HT1080 (cell line): ENCODE results near the gene HOXD12. TPM values are rescaled to one million over a fixed set of nuclear protein-coding genes. Genes with fewer than 3 reads are reported as not detected.

Experiments used
- DNase-seq: peaks from one replicate; pipeline ENCODE4 v3.0.0-alpha.2; 2015; ENCODE audit warnings: low read depth
- total RNA-seq: library from RNA; depleted of rRNA; stranded (reverse); fragments of >200 nt; shearing (Covaris generic); gene quantifications from 2 replicates; pipeline ENCODE4 v1.2.3, GENCODE V29; 2014

Gene HOXD12
- total RNA-seq, 1 experiment from 2014 or later: not detected

DNA sequence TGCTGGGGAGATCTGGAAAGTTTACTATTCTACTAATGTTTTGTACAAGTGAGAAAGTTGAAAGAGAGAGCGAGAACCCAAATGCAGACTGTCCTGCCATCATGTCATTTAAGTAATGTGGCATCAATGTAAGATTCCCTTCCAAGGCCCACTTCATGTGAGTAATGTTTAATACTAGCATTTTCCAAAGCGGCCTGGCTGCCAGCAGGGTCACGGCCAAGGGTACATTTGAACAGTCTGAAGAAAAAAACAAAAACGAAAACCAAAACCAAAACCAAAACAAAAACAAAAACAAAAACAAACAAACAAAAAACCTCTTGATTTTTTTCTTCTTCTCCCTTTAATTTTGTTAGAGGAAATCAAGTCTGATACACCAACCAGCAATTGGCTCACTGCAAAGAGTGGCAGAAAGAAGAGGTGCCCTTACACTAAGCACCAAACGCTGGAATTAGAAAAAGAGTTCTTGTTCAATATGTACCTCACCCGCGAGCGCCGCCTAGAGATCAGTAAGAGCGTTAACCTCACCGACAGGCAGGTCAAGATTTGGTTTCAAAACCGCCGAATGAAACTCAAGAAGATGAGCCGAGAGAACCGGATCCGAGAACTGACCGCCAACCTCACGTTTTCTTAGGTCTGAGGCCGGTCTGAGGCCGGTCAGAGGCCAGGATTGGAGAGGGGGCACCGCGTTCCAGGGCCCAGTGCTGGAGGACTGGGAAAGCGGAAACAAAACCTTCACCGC is 19.2 kb downstream of the HOXD12 start:
- no peak for DNase-seq

DNA sequence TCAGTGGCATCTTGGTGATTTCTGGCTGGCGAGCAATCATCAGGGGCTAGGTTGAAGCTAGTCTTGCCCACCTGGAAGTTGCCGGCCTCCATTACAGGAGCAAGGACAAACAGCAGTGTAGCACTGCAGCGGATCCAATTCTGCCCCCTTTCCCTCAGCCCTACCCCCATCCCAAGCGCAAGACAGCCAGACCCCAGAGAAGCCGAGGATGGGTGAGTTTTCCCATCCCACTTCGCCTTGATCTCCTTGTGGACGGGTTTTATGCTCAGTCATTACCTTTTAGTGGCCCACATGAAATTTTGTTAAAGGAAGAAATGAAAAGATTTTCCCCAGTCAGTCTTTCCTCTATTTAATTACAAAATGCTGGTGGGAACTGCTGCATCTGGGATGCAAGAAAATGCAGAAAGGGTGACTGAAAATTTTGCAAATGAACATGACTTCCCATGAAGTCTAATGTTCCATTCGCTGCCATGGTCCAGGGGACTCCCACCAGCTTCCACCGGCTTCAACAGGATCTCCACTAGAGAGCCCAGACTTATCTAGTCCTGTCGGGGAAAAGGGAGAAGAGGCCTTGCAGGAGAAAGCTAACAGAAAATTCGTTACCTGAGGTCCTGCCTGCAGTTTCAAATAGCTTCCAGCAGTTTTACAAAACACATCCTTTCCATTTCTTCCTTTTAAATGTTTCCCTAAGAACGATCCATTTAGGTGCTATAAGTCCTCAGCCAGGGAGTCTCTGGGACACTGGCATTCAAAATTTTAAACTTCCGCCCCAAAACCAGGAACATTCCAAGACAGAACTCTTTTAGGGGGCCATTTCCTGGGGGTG is 21.0 kb downstream of the HOXD12 start:
- DNase-seq: no peak

DNA sequence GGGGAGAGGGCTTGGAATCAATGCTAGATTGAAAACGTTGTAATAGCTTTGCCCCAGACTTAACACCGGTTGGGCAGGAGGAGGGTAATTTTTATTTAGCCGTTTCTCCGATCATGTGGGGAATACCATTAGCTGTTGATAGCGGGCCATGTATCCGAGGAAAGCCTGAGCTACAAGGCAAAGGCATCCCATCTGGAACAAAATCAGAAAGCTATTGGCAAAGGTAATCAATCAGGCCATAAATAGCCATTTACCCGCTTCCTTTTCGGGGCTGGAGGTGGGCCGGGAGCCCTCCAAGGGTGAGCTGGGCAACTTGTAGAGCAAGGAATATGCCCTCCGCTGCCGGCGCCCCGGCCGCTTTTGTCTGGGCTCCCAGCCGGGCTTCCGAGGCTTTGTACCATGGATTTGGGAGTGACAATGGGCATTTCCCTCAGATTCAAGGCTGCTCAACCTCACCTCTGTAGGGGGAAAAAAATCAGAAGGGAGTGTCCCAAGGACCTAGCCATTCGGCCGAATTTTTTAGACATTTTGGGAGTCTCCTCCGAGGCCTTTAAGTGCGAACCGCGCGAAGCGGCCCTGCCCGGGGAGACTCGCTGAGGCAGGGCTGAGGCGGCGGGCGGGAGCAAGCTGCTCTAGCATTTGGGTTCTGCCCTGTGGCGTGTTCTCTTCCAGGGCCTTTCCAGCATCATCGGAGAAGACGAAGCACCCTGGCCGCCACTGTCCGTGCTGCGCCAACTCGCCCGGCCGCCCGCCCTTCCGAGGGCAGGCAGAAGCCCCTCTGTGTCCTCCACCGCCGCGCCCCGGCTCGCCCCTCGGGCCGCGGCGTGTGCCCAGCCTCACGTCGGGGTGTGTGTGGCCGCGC is 21.8 kb downstream of the HOXD12 start:
- DNase-seq: no peak

DNA sequence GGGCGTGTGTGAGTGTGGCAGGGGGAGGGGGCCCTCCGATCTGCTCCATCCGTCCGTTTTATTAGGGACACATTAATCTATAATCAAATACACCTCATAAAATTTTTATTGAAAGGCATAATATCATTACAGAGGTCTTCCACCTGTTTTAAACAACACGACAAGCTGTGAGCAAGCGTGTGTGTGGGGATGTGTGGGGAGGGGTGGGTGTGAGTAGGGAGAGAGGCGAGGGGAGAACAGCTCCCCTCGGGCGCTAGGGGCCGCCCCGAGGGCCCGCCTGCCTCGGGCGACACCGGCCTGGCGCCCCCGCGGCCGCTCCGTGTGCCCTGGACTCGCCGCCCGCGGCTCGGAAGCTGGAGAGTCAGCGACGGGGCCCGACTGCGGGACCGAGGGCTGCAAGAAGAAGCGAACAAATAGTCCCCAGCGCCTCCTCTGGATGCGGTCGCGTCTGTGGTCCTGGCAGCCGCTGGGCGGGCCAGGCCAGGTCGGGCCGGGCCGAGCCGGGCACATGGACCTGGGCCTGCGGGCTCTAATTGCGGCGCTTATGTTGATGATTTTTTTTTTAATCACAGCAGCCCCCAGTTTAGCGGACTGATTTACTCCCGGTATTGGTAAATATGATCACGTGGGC is 22.6 kb downstream of the HOXD12 start:
- no peak for DNase-seq

DNA sequence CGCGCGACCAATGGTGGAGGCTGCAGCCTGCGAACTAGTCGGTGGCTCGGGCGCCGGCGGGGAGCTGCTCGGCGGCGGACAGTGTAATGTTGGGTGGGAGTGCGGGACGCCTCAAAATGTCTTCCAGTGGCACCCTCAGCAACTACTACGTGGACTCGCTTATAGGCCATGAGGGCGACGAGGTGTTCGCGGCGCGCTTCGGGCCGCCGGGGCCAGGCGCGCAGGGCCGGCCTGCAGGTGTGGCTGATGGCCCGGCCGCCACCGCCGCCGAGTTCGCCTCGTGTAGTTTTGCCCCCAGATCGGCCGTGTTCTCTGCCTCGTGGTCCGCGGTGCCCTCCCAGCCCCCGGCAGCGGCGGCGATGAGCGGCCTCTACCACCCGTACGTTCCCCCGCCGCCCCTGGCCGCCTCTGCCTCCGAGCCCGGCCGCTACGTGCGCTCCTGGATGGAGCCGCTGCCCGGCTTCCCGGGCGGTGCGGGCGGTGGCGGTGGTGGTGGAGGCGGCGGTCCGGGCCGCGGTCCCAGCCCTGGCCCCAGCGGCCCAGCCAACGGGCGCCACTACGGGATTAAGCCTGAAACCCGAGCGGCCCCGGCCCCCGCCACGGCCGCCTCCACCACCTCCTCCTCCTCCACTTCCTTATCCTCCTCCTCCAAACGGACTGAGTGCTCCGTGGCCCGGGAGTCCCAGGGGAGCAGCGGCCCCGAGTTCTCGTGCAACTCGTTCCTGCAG is 23.3 kb downstream of the HOXD12 start, which contains the start of gene HOXD9:
Gene HOXD9 (plus strand): TSS at position 37 of the 728 bp plus-strand sequence. CDS start 50 bp downstream, at position 87.
- no peak for DNase-seq

DNA sequence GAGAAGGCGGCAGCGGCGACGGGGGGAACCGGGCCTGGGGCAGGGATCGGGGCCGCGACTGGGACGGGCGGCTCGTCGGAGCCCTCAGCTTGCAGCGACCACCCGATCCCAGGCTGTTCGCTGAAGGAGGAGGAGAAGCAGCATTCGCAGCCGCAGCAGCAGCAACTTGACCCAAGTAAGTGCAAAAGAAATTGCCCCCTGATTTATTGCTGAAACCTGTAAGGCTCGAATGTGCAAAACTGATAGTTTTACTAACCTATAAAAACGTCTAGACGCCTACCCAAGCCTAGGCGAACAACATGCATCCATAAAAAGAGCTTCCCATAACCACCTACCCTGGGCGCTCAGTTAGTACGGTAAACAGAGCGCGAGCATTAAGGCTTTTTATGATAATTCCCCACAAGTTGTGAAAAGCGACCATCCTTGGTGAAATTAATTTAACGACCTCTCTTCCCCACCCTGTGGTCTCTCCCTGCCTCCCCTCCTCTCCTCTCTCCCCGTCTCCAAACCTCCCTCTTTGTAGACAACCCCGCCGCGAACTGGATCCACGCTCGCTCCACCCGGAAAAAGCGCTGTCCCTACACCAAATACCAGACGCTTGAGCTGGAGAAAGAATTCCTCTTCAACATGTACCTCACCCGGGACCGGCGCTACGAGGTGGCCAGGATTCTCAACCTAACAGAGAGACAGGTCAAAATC is 24.0 kb downstream of the HOXD12 start:
- no peak for DNase-seq

DNA sequence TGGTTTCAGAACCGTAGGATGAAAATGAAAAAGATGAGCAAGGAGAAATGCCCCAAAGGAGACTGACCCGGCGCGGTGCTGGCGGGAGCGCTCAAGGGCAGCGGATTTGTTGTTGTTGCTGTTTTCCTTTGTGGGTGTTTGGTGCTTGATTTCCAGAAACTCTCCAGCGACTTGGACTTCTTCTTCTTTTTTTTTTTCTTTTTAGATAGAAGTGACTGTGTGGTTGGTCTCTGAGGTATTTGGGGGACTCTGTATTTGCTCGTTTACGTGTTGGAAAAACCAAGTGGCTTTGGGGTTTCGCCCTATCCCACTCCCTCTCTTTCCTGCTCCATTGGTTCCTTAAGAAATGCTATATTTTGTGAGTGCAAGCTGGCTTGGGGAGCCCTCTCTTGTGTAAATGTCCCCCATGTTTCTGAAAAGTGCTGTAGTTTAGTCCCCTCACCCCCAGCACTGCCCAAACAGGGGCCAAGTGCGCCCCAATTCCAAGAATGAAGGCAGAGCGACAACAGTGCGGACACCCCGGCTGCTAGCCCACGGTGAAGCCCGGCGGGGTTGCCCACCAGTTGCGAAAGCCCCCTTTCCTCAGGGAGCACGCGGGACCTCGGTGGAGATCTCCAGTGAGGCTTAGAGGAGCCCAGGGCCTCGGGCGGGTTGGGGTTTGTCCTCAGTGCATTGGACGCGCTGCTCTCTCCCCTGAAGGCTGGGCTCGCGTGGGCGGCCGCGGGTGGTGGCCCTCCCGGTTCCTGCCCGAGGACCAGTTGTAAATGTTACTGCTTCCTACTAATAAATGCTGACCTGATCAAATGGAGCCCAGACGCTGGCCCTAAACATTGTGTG is 24.7 kb downstream of the HOXD12 start:
- DNase-seq: no peak

DNA sequence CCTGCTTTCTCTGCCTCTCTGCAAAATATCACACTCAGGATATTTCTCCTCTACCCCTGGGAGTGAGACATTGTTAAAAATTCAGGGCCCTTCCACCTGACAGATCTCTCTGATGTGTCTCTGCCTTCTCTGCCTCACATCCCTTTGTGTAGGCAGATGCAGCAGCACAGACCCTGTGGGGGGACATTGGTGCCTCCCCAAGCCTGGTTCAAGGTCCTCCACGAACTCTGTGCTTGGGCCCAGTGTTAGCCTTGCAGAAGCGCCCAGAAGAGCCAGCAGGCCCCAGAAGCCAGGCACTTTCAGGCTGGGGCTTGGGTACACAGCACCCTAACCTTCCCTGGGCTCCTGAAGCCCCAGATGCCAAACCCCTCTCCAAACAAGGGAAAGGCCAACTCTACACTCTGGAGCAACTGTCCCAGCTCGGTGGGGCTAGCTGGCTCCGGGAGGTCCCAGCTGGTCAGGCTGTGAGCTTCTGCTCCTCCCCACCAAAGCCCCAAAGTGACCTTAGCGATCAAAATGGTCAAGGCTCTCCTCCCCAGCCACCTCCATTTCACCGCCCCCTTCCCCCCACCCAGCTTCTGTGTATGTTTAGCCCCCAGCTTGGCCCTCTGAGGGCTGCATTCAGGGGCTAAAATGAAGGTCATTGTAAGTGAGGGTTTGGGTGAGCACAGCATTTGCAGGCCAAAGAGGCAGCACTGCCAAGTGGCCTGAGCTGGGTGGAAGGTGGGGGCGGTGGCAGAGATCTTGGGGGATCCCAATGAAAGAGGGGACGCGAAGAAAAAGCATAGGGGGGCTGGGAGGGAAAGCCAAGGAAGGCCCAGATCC is 25.6 kb downstream of the HOXD12 start:
- no peak for DNase-seq

DNA sequence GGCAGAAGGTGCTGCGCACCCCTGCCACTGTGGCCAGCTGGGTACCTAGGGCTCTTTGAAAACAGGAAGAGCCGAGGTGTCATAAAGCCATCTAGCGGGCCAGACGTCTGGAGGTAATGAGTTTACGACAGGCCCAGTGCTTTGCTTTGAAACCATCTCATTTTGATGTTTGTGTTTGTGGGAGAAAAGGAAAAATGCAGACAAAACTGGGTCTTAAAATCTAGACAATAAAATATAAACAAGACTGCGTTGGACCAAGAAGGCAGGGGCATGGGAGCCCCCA is 26.1 kb downstream of the HOXD12 start:
- no peak for DNase-seq

DNA sequence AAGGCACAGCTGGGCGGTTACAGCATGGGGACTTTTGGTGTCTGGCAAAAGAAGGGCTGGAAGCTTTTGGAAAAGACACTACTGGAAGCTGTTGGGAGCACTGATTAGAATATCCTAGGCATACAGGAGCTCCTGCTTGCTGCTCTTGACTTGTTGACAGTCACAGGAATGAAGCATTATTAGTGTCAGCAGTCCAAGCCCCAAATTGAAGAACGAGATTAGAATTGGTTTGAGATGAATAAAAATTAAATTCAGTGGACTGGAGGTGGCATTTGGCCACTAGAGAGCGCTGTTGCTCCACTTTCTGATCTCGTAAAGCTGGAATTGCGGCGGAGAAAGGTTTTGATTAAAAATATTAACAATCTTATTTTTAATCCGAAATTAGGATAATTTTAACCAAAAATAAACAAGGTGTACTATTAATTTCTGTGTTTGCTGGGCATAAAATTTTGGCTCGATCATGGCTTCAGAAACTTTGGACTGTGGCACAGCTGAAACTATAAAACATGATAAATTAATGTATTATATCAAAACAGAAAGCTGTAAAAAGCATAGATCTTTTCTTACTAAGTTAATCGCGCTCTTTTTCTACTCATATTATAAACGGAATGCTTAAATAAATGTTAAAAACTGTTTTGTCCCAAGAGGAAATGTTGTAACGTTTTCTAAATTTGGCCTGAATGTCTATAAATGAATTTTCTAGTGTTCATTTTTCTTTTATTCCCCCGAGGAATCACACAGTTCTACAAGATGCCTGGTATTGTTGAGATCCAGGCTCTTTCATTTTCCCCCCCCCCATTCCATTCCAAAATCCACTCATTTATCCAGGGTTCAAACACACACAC is 27.6 kb downstream of the HOXD12 start:
- peak; percentile 37 for DNase-seq

DNA sequence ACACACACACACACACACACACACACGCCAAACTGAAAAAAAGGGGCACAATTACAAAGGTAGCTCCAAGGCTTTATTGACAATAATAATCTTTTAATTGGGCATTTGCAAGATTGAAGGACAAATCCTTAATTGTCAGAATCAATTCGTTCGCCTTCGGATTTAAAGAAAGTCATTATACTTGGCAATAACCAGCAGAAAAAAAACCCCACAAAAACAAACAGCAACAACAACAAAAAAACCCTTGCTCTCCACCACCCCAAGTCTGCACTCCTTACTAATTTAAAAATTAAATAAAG is 28.1 kb downstream of the HOXD12 start:
- DNase-seq: no peak

DNA sequence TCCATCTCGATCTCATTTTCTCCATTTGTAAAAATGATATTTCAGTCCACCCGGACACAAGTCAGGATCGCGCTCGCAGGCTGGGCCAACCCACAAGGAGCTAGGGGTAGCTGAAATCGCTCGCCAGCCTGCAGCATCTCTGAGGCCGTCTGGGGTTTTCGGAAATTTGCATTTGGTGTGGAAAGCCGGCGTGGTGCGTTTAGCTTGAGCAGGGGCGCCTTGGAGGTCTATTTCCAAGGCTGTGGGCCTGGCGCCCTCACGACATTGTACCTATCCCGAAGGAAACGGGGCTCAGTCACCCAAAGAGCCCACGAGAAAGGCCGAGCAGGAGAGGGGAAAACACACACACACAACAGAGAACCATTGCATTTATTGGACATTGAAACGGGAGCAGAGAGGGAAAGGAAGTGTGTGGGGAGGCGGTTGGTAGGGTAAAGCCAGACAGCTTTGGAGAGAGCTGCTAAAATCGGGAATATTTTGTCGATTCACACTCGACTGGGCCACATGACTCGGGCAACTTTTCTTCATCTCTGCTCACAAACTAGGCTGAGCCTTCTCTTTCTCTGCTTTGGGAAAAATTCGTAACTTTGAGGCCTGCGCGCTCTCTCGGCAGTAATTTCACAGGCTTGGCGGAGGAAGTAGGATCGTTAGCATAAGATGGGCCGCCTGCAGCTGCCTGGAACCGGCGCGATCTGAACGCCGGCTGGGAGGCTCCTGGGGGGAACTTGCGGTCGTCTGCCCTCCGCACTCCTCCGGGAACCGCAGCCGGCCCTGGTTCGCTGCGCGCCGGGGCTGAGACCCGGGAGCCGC is 28.8 kb downstream of the HOXD12 start:
- no peak for DNase-seq

DNA sequence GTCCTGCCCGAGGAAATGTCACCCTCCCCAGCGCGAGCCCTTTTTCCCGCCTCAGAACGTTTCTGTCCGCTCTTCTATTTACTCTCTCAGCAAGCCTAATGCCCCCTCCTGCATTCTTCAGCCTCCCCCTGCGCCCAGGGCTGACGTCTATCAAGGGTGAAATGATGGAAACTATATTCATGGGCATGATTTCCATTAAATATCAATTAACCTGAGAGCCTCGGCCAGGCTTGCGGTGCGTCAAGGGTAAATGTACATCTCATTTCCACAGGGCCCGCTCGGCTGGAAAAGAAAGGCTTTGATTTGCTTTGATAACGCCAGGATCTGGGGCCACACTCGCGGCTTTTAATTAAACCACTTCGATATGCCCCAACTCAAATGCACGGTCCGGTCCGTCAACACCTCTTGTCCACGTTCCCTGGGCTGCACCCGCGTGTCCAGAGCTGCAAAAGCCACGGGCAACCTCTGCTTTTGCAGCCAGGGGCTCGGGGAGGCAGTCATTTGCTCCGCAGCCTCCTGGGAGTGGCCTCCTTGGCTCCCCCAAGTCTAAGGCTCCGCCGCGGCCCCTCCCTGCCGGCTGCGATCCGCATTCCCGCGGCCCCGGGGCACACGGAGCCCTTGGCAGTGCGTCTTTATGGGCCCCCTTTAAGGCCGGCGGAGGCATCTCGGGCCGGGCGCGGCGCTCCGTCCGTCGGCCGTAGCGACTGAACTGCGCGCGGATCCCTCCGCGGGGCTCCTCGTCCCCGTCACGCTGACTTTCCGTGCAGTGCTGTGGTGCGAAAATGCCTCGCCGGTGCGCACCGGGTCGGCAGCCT is 29.6 kb downstream of the HOXD12 start, which contains the start of gene HOXD8:
Gene HOXD8 (plus strand): TSS at position 724 of the 815 bp plus-strand sequence. CDS start 662 bp downstream, outside the sequence.
- DNase-seq: peak; percentile 61

DNA sequence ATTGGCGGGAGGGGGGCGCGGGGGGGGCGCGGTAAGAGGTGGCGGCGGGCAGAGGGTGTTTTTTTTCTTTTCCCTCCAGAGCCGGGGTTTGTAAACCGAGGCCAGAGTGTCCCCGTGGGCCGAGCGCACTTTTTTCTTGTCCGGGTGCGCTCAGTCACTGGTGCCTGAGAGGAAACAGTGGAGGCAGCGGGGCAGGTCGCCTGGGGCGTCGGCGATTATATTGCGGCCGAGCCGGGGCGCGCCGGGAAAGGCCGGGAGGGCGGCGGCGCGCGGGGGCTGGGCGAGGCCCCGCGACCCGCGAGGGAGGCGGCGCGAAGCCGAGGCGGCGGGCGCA is 30.2 kb downstream of the HOXD12 start:
- no peak for DNase-seq

DNA sequence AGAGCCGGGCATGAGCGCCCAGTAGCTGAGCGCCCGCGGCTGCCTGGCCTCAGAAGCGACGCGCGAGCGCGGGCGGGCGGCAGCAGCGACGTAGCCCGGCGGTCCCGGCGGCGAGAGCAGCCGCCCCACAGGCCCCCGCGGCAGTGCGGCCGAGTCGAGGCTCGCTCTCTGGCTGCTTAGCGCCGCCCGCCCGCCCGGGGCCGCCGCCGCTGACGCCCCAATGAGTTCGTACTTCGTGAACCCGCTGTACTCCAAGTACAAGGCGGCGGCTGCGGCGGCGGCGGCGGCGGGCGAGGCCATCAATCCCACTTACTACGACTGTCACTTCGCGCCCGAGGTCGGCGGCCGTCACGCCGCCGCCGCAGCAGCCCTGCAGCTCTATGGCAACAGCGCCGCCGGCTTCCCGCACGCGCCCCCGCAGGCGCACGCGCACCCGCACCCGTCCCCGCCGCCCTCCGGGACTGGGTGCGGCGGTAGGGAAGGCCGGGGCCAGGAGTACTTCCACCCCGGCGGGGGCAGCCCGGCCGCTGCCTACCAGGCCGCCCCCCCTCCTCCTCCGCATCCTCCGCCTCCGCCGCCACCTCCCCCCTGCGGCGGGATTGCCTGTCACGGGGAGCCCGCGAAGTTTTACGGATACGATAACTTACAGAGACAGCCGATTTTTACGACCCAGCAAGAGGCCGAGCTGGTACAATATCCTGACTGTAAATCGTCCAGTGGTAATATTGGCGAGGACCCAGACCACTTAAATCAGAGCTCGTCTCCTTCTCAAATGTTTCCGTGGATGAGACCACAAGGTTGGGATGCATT is 30.8 kb downstream of the HOXD12 start:
- DNase-seq: peak; percentile 42
